GM18858 (cell line): ENCODE results near the gene HADHB.

ENCODE experiments used
- ATAC-seq: cut with Tn5 transposase; IDR thresholded peaks from one replicate; pipeline ENCODE4 v1.9.1; 2021; ENCODE audit not compliant: unreplicated experiment

Gene HADHB

GRCh38 chr2:26244309-26245230, at the start of gene HADHB, which contains the start of gene HADHA:
Gene HADHB, plus strand, starts transcription at chr2:26244939. Its CDS starts 9,316 bp downstream, at chr2:26254255.
Gene HADHA, minus strand, starts transcription at chr2:26244632. Its CDS starts 36 bp downstream, at chr2:26244596.
- ATAC-seq: peak; percentile 44

GRCh38 chr2:26195040-26195984, 49.4 kb upstream of the HADHB start:
- no peak for ATAC-seq

GRCh38 chr2:26196683-26197418, 47.9 kb upstream of the HADHB start:
- ATAC-seq: no peak

- no peak for ATAC-seq
Observed at GRCh38 chr2:26197516-26197915, 47.2 kb upstream of the HADHB start.

- ATAC-seq: no peak
Observed at GRCh38 chr2:26202981-26203490, 41.7 kb upstream of the HADHB start.

GRCh38 chr2:26203906-26204305, 40.8 kb upstream of the HADHB start:
- no peak for ATAC-seq

GRCh38 chr2:26212011-26212410, 32.7 kb upstream of the HADHB start:
- no peak for ATAC-seq

- ATAC-seq: no peak
Observed at GRCh38 chr2:26214759-26215158, 30.0 kb upstream of the HADHB start.

GRCh38 chr2:26215833-26216232, 28.9 kb upstream of the HADHB start:
- ATAC-seq: no peak

GRCh38 chr2:26216587-26216986, 28.2 kb upstream of the HADHB start:
- ATAC-seq: no peak

- no peak for ATAC-seq
Observed at GRCh38 chr2:26217720-26218119, 27.0 kb upstream of the HADHB start.

GRCh38 chr2:26223018-26223417, 21.7 kb upstream of the HADHB start:
- no peak for ATAC-seq

GRCh38 chr2:26224095-26224494, 20.6 kb upstream of the HADHB start:
- no peak for ATAC-seq

- ATAC-seq: no peak
Observed at GRCh38 chr2:26229595-26229994, 15.1 kb upstream of the HADHB start.

- ATAC-seq: no peak
Observed at GRCh38 chr2:26230806-26231205, 13.9 kb upstream of the HADHB start.

- no peak for ATAC-seq
Observed at GRCh38 chr2:26235089-26235488, 9.7 kb upstream of the HADHB start.

GRCh38 chr2:26237868-26238267, 6.9 kb upstream of the HADHB start:
- no peak for ATAC-seq

- ATAC-seq: no peak
Observed at GRCh38 chr2:26238311-26238958, 6.3 kb upstream of the HADHB start.

- ATAC-seq: no peak
Observed at GRCh38 chr2:26241928-26242436, 2.8 kb upstream of the HADHB start.
